Measurements from ENCODE around the gene ZEB1. TPM values are rescaled to one million over a fixed set of nuclear protein-coding genes. Genes with fewer than 3 reads are reported as not detected.
"Not testable (repeated sequence)": the region's sequence is repeated elsewhere in the genome, so short reads cannot be mapped to it uniquely, and the experiment has no call there.

The ZEB1 gene
- total and polyA plus RNA-seq, 9 of the 15 experiments (the other 6 are each of a cell fraction or from before 2014, with no cell fraction given) = 2.1 to 8.4 (median 4.9) TPM

GRCh38 chr10:31404640-31405039 lies 85.6 kb downstream of the ZEB1 start (continued):
- TF ChIP-seq TCF3 (CRISPR knock-in tag; IDR thresholded peaks at IDR 0.05) (peak; percentile 67), PBX2 (CRISPR knock-in tag; IDR thresholded peaks at IDR 0.05; ENCODE audit: low read depth) (no peak), PBX2 (tag; conservative IDR thresholded peaks at IDR 0.05; ENCODE audit: low read depth) (peak; percentile 87), IFI16 (CRISPR knock-in tag; IDR thresholded peaks at IDR 0.05) (no peak), PKNOX1 (IDR thresholded peaks at IDR 0.05) (peak; percentile 57; the same call in 1 of the 2 replicates), ETV1 (tag; conservative IDR thresholded peaks at IDR 0.05; ENCODE audit: low read depth) (peak; percentile 75)

GRCh38 chr10:31405829-31406228 lies 86.8 kb downstream of the ZEB1 start:
- TF ChIP-seq ZNF146 (CRISPR knock-in tag; IDR thresholded peaks at IDR 0.05; ENCODE audit: unreplicated experiment) = peak; percentile 19

More at GRCh38 chr10:31405829-31406228, 86.8 kb downstream of the ZEB1 start:
- in situ Hi-C loops (cut with MboI); H3K9me3 ChIP-seq (replicated peaks; ENCODE audit: control insufficient read depth, insufficient read depth, low read depth, low read length); H4K20me1 ChIP-seq (replicated peaks; ENCODE audit: control insufficient read depth, insufficient read depth, low read length); DNase-seq (ENCODE audit: extremely low read depth in 1 of 4, low spot score in 3 of 4); FAIRE-seq; ATAC-seq; H3K27ac ChIP-seq (ENCODE audit: extremely low read depth, low read depth, low read length); H3K9ac ChIP-seq (ENCODE audit: insufficient read depth in 1 of 2, low read depth in 2 of 2, low read length in 2 of 2); CTCF ChIA-PET (ENCODE audit: low intra/inter-chr PET ratio); H3K4me3 ChIP-seq; H3K27me3 ChIP-seq (ENCODE audit: control insufficient read depth in 2 of 2, insufficient read depth in 2 of 2, low read length in 2 of 2); intact Hi-C loops (cut with micrococcal nuclease); H3K4me2 ChIP-seq (ENCODE audit: insufficient read depth, low read length); H3K79me2 ChIP-seq (ENCODE audit: control insufficient read depth, insufficient read depth, low read length); H2AFZ ChIP-seq (ENCODE audit: low read depth, low read length); BruUV-seq (replicated peaks); POLR2A ChIA-PET; H3K4me1 ChIP-seq (replicated peaks in 1 of 2; ENCODE audit: control insufficient read depth in 2 of 2, insufficient read depth in 2 of 2, low read length in 2 of 2); H3K36me3 ChIP-seq (ENCODE audit: control insufficient read depth, insufficient read depth, low read length); H3K9me1 ChIP-seq (ENCODE audit: control insufficient read depth, insufficient read depth, low read length): not testable (repeated sequence)
- 26% methylated on average over 2 of the region's 3 CpGs for whole genome bisulfite sequencing (ENCODE audit: insufficient coverage, low coverage, missing lambda C conversion rate)
